PC-9 (cell line): ENCODE results near the gene HHATL. TPM values are rescaled to one million over a fixed set of nuclear protein-coding genes. Genes with fewer than 3 reads are reported as not detected.

Source experiments
- BruUV-seq: library from RNA; stranded (reverse); fragments of 400-500 nt; replicated peaks from 2 replicates; lab custom pipeline; 2021; lab: Mats Ljungman, UMichigan
- CTCF ChIA-PET: fragments of 300-600 bp; sonication (Branson Sonifier 250); formaldehyde crosslinking; loops from one replicate; lab custom pipeline; 2022; ENCODE audit warnings: antibody characterized with exemption; lab: Charles Lee
- POLR2A ChIA-PET: fragments of 300-600 bp; sonication (Branson Sonifier 250); formaldehyde crosslinking; loops from one replicate; lab custom pipeline; 2022; ENCODE audit warnings: antibody characterized with exemption; ENCODE audit not compliant: unreplicated experiment; lab: Charles Lee
- DNase-seq, 2 experiments: peaks; one replicate each; pipeline versions ENCODE4 v3.0.0 to v3.0.0-alpha.2; 2015 to 2022; ENCODE audit warnings: mixed read lengths in 1 of 2
- H2AFZ ChIP-seq: fragments of 200-600 bp; sonication (generic); 2 replicates; pipeline ENCODE4 v1.8.1; 2017; ENCODE audit warnings: antibody characterized with exemption
- H3F3A ChIP-seq: fragments of 200-600 bp; sonication (generic); 2 replicates; pipeline ENCODE4 v1.8.1; 2017; ENCODE audit warnings: antibody characterized with exemption, mild to moderate bottlenecking, low read depth; ENCODE audit not compliant: insufficient read depth
- H3K27ac ChIP-seq: fragments of 200-600 bp; sonication (generic); 2 replicates; pipeline ENCODE4 v1.6.1; 2016; ENCODE audit warnings: mixed run types
- H3K27me3 ChIP-seq: fragments of 200-600 bp; sonication (generic); 2 replicates; pipeline ENCODE4 v1.6.1; 2016; ENCODE audit warnings: low read depth, mixed run types; ENCODE audit not compliant: insufficient read depth
- H3K36me3 ChIP-seq: fragments of 200-600 bp; sonication (generic); 2 replicates; pipeline ENCODE4 v1.6.1; 2016; ENCODE audit warnings: low read depth, mixed run types
- H3K4me1 ChIP-seq: fragments of 200-600 bp; sonication (generic); replicated peaks from 2 replicates; pipeline ENCODE4 v1.6.1; 2016; ENCODE audit warnings: mixed run types; ENCODE audit not compliant: insufficient read depth
- H3K4me2 ChIP-seq: fragments of 200-600 bp; sonication (generic); 2 replicates; pipeline ENCODE4 v1.6.1; 2017; ENCODE audit warnings: mixed run types
- H3K4me3 ChIP-seq: fragments of 200-600 bp; sonication (generic); 2 replicates; pipeline ENCODE4 v1.6.1; 2016; ENCODE audit warnings: mixed run types
- H3K79me2 ChIP-seq: fragments of 200-600 bp; sonication (generic); 2 replicates; pipeline ENCODE4 v1.6.1; 2017; ENCODE audit warnings: low read depth, mixed run types
- H3K9me2 ChIP-seq: fragments of 200-600 bp; sonication (generic); 2 replicates; pipeline ENCODE4 v1.8.1; 2017; ENCODE audit warnings: mild to moderate bottlenecking; ENCODE audit not compliant: insufficient read depth
- H3K9me3 ChIP-seq: fragments of 200-600 bp; sonication (generic); 2 replicates; pipeline ENCODE4 v1.8.1; 2016; ENCODE audit warnings: low read depth; ENCODE audit not compliant: insufficient read depth
- H4K20me1 ChIP-seq: fragments of 200-600 bp; sonication (generic); 2 replicates; pipeline ENCODE4 v1.8.1; 2017; ENCODE audit not compliant: insufficient read depth
- EZH2 ChIP-seq: fragments of 200-600 bp; sonication (generic); IDR thresholded peaks from 2 replicates; pipeline ENCODE4 v1.8.0; 2017; ENCODE audit warnings: antibody characterized with exemption, low read depth
- intact Hi-C: fragments of 100-400 bp; cut with micrococcal nuclease; formaldehyde crosslinking; loops from one replicate; pipeline ENCODE4 v1.10.0; 2022; ENCODE audit not compliant: unreplicated experiment
- total RNA-seq: library from RNA; stranded (reverse); gene quantifications from 2 replicates; pipeline ENCODE4 v1.2.3, GENCODE V29; 2021
- TF ChIP-seq, protein P1 (sequence below): fragments of 200-600 bp; sonication (generic); conservative IDR thresholded peaks from 2 replicates; pipeline ENCODE4 v1.6.1; 2017; ENCODE audit warnings: mixed run types, antibody characterized with exemption, mild to moderate bottlenecking, moderate library complexity

Gene HHATL
- total RNA-seq, 1 experiment from 2014 or later: not detected

DNA sequence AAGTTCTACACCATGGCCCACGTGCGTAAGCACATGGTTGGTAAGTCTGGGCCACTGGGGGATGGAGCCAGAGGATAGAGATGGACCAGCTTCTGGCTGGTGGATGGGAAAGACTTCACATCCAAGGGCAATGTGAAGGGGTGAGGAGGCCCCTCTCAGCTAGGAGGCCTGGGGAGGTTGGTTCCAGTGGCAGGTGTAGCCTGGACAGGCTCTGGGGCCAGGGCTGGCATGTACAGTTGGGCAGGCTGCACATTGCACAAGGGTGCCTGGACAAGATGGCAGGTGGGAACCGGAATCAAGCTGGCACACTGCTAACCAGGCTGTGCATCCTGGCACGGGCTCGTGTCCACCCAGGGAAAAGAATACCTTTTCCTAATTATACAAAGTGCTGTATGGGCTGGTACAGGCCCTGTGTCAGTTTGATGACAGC lies 41.0 kb downstream of the HHATL start:
- DNase-seq: no peak
- intact Hi-C loops: no loop called here
- no peaks in the 10 kb centered on the region for H3K4me1 ChIP-seq
- H3K4me2 ChIP-seq: no peak overlapping the region
- CTCF ChIA-PET: no interaction called here
- H3K27me3 ChIP-seq: no peaks in the 10 kb centered on the region
- POLR2A ChIA-PET: interaction anchor here (0.5 kb wide), 1 partner anchor 31 kb away, joined by 5 read pairs; no protein-coding TSS in a partner anchor
- no peak overlapping the region for H2AFZ ChIP-seq
- no peak overlapping the region for H3K4me3 ChIP-seq
- H3K79me2 ChIP-seq: no peaks in the 10 kb centered on the region
- no peak overlapping the region for H3K27ac ChIP-seq
- H4K20me1 ChIP-seq: no peaks in the 10 kb centered on the region
- H3K9me3 ChIP-seq: no peaks in the 10 kb centered on the region
- no peaks in the 10 kb centered on the region for H3K36me3 ChIP-seq
- no peaks in the 10 kb centered on the region for H3K9me2 ChIP-seq
- H3F3A ChIP-seq: no peaks in the 10 kb centered on the region
- TF ChIP-seq, protein P1, sequence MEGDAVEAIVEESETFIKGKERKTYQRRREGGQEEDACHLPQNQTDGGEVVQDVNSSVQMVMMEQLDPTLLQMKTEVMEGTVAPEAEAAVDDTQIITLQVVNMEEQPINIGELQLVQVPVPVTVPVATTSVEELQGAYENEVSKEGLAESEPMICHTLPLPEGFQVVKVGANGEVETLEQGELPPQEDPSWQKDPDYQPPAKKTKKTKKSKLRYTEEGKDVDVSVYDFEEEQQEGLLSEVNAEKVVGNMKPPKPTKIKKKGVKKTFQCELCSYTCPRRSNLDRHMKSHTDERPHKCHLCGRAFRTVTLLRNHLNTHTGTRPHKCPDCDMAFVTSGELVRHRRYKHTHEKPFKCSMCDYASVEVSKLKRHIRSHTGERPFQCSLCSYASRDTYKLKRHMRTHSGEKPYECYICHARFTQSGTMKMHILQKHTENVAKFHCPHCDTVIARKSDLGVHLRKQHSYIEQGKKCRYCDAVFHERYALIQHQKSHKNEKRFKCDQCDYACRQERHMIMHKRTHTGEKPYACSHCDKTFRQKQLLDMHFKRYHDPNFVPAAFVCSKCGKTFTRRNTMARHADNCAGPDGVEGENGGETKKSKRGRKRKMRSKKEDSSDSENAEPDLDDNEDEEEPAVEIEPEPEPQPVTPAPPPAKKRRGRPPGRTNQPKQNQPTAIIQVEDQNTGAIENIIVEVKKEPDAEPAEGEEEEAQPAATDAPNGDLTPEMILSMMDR: no peak
- no peak for TF ChIP-seq EZH2
- no TSS peak for BruUV-seq

DNA sequence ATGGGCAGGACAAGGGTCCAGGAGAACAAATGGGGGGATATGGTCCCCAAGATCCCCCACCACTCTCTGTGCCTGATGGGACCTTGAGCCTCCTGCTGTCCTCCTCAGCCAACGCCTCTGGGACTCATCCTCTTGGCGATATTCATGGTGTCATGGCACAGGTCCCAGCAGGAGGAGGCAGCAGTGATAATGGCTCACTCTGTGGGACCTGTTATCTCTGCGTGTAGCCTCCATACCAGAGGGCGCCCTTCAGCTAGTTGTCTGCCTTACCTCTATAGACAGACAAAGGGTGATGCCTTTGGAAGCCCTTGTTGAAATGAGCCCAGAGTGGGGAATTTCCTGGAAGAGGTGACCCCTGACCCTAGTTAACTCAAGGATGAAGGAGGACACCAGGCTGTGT lies 41.7 kb downstream of the HHATL start:
- H3K4me1 ChIP-seq: no peaks in the 10 kb centered on the region
- no TSS peak for BruUV-seq
- H3K36me3 ChIP-seq: no peaks in the 10 kb centered on the region
- H3F3A ChIP-seq: no peaks in the 10 kb centered on the region
- no peak for DNase-seq
- H3K4me2 ChIP-seq: no peak overlapping the region
- TF ChIP-seq EZH2: no peak
- ChIA-PET CTCF (no interaction called here), POLR2A (no interaction called here)
- H3K27ac ChIP-seq: no peak overlapping the region
- H4K20me1 ChIP-seq: no peaks in the 10 kb centered on the region
- no peaks in the 10 kb centered on the region for H3K9me3 ChIP-seq
- no peak overlapping the region for H2AFZ ChIP-seq
- intact Hi-C loops: no loop called here
- H3K4me3 ChIP-seq: no peak overlapping the region
- H3K27me3 ChIP-seq: no peaks in the 10 kb centered on the region
- no peaks in the 10 kb centered on the region for H3K79me2 ChIP-seq
- H3K9me2 ChIP-seq: no peaks in the 10 kb centered on the region

DNA sequence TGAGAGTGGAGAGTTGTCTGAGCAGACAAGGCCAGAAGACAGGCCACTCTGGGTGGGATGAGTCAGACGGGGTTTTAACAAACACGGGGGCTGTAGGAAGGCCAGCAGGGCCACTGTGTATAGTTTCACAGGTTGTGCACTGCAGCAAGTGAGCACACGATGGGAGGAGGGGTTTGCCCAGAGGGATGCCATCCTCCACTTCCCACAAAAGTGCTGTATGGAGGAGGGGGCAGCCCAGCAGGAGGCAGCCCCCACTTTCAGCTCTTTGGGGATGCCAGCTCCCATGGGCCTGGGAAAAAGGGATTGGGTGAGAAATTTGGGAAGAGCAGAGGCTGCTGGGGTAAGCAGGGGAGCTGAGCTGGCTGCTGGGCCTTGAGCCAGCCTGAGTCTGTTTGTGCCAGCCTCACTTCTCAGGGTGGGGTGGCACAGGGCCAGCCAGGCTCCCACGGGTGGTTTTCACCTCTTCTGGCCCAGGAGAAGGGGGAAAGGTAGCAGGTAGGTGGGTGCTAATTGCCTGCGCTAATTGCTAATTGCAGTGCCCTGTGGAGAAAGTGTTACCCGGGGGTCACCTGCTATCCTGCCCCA lies 42.4 kb downstream of the HHATL start:
- Histone ChIP-seq H3K4me2 (no peak overlapping the region), H2AFZ (no peak overlapping the region), H3K79me2 (no peaks in the 10 kb centered on the region), H3K9me2 (no peaks in the 10 kb centered on the region), H3K36me3 (no peaks in the 10 kb centered on the region), H4K20me1 (no peaks in the 10 kb centered on the region), H3F3A (no peaks in the 10 kb centered on the region), H3K27ac (no peak overlapping the region), H3K27me3 (no peaks in the 10 kb centered on the region), H3K9me3 (no peaks in the 10 kb centered on the region), H3K4me3 (no peak overlapping the region), H3K4me1 (no peaks in the 10 kb centered on the region)
- no TSS peak for BruUV-seq
- ChIA-PET CTCF (no interaction called here), POLR2A (no interaction called here)
- intact Hi-C loops: no loop called here
- TF ChIP-seq EZH2: no peak
- TF ChIP-seq, protein P1: no peak
- DNase-seq: no peak
